Measurements from ENCODE around the gene FRMPD4. TPM values are rescaled to one million over a fixed set of nuclear protein-coding genes. Genes with fewer than 3 reads are reported as not detected.
A peak's percentile ranks its signal among the peaks of the same experiment; 100 is the strongest.

Gene FRMPD4
- total and polyA plus RNA-seq, 2 experiments from 2014 or later = 0.60 to 1.5 TPM

- no peaks in the 10 kb centered on the region for H3K4me1 ChIP-seq (ENCODE audit: low read depth)
- no peaks in the 10 kb centered on the region for H3K9me3 ChIP-seq (ENCODE audit: low read depth)
- H3K4me3 ChIP-seq = no peak overlapping the region
- no peaks in the 10 kb centered on the region for H3K27me3 ChIP-seq
- no peak for TF ChIP-seq CTCF (IDR thresholded peaks at IDR 0.05; ENCODE audit: low read depth, low read length)
- no peak overlapping the region for H3K27ac ChIP-seq
- no peaks in the 10 kb centered on the region for H3K36me3 ChIP-seq
- DNase-seq (ENCODE audit: low read depth in 1 of 2, low spot score in 1 of 2) = peak in 1 of 2 donors; percentile 60
Measured at GRCh38 chrX:12610079-12610478, 471.8 kb downstream of the FRMPD4 start.

- no peak for TF ChIP-seq CTCF (IDR thresholded peaks at IDR 0.05; ENCODE audit: low read depth, low read length)
- Histone ChIP-seq H3K27ac (no peak overlapping the region), H3K27me3 (no peaks in the 10 kb centered on the region), H3K4me1 (ENCODE audit: low read depth) (no peaks in the 10 kb centered on the region), H3K9me3 (ENCODE audit: low read depth) (no peaks in the 10 kb centered on the region), H3K4me3 (no peak overlapping the region), H3K36me3 (no peaks in the 10 kb centered on the region)
- no peak for DNase-seq (ENCODE audit: low read depth in 1 of 2, low spot score in 1 of 2)
Measured at GRCh38 chrX:12611471-12611870, 473.2 kb downstream of the FRMPD4 start.

- no peak for DNase-seq (ENCODE audit: low read depth in 1 of 2, low spot score in 1 of 2)
- no peaks in the 10 kb centered on the region for H3K4me1 ChIP-seq (ENCODE audit: low read depth)
- no peak for TF ChIP-seq CTCF (IDR thresholded peaks at IDR 0.05; ENCODE audit: low read depth, low read length)
Measured at GRCh38 chrX:12614266-12614665, 476.0 kb downstream of the FRMPD4 start.

GRCh38 chrX:12615061-12615460 is 476.8 kb downstream of the FRMPD4 start:
- no peak for TF ChIP-seq CTCF (IDR thresholded peaks at IDR 0.05; ENCODE audit: low read depth, low read length)
- Histone ChIP-seq H3K9me3 (ENCODE audit: low read depth) (no peaks in the 10 kb centered on the region), H3K36me3 (no peaks in the 10 kb centered on the region), H3K27ac (no peak overlapping the region), H3K4me1 (ENCODE audit: low read depth) (no peaks in the 10 kb centered on the region), H3K27me3 (no peaks in the 10 kb centered on the region), H3K4me3 (no peak overlapping the region)
- DNase-seq (ENCODE audit: low read depth in 1 of 2, low spot score in 1 of 2) = no peak

More at GRCh38 chrX:12614266-12614665, 476.0 kb downstream of the FRMPD4 start:
- no peak overlapping the region for H3K27ac ChIP-seq
- H3K27me3 ChIP-seq = no peaks in the 10 kb centered on the region
- no peak overlapping the region for H3K4me3 ChIP-seq
- H3K36me3 ChIP-seq = no peaks in the 10 kb centered on the region
- H3K9me3 ChIP-seq (ENCODE audit: low read depth) = no peaks in the 10 kb centered on the region

- H3K27me3 ChIP-seq = no peaks in the 10 kb centered on the region
- H3K4me3 ChIP-seq = no peak overlapping the region
- H3K4me1 ChIP-seq (ENCODE audit: low read depth) = no peaks in the 10 kb centered on the region
- H3K36me3 ChIP-seq = no peaks in the 10 kb centered on the region
- peak in 1 of 2 donors; percentile 33 for DNase-seq (ENCODE audit: low read depth in 1 of 2, low spot score in 1 of 2)
- H3K9me3 ChIP-seq (ENCODE audit: low read depth) = no peaks in the 10 kb centered on the region
- no peak for TF ChIP-seq CTCF (IDR thresholded peaks at IDR 0.05; ENCODE audit: low read depth, low read length)
- no peak overlapping the region for H3K27ac ChIP-seq
Measured at GRCh38 chrX:12617241-12617640, 479.0 kb downstream of the FRMPD4 start.

- no peak for TF ChIP-seq CTCF (IDR thresholded peaks at IDR 0.05; ENCODE audit: low read depth, low read length)
- Histone ChIP-seq H3K4me3 (no peak overlapping the region), H3K36me3 (no peaks in the 10 kb centered on the region), H3K27me3 (no peaks in the 10 kb centered on the region), H3K27ac (no peak overlapping the region), H3K9me3 (ENCODE audit: low read depth) (no peaks in the 10 kb centered on the region), H3K4me1 (ENCODE audit: low read depth) (no peaks in the 10 kb centered on the region)
- DNase-seq (ENCODE audit: low read depth in 1 of 2, low spot score in 1 of 2) = no peak
Measured at GRCh38 chrX:12647230-12647629, 509.0 kb downstream of the FRMPD4 start.

Measured in cardiac muscle cell (in vitro differentiated cells and primary cell).